ENCODE measurements around the gene CDH4. TPM values are rescaled to one million over a fixed set of nuclear protein-coding genes. Genes with fewer than 3 reads are reported as not detected.

The CDH4 gene
- total RNA-seq, 4 donors from 2014 or later, result 0.71 to 4.2 (median 2.9) TPM

DNA sequence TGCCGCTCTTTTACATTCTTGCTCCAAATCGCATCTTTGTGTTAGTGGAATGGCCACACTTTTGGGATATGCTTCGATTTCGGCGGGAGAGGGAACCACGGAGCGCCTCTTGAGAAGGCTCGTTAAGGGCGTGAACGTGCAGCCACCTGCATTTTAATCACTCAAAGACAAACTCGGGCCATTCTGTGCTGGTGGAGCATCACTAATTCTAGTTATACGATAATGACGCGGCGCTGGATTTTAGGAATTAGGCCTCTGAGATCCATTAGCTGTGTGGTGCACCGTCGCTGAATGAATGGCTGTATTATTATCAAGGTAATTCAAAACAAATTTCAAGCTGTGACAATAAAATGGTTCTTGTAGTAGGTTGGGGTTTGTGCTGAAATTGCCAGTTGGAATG, 305.6 kb downstream of the CDH4 start:
- TF ChIP-seq POLR2A (IDR thresholded peaks at IDR 0.05), result no peak
- TF ChIP-seq, protein P1, sequence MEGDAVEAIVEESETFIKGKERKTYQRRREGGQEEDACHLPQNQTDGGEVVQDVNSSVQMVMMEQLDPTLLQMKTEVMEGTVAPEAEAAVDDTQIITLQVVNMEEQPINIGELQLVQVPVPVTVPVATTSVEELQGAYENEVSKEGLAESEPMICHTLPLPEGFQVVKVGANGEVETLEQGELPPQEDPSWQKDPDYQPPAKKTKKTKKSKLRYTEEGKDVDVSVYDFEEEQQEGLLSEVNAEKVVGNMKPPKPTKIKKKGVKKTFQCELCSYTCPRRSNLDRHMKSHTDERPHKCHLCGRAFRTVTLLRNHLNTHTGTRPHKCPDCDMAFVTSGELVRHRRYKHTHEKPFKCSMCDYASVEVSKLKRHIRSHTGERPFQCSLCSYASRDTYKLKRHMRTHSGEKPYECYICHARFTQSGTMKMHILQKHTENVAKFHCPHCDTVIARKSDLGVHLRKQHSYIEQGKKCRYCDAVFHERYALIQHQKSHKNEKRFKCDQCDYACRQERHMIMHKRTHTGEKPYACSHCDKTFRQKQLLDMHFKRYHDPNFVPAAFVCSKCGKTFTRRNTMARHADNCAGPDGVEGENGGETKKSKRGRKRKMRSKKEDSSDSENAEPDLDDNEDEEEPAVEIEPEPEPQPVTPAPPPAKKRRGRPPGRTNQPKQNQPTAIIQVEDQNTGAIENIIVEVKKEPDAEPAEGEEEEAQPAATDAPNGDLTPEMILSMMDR (IDR thresholded peaks at IDR 0.05), result no peak
- intact Hi-C loops (cut with DNase I; ENCODE audit: low total_unique reads), result no loop called here
- no peak overlapping the region for H3K4me3 ChIP-seq (ENCODE audit: low read depth, poor library complexity, severe bottlenecking)
- no peak for DNase-seq (ENCODE audit: low spot score in 2 of 2)
- WGBS, 2 donors, result 88 to 92% methylated on average over 17 of the region's 17 CpGs

DNA sequence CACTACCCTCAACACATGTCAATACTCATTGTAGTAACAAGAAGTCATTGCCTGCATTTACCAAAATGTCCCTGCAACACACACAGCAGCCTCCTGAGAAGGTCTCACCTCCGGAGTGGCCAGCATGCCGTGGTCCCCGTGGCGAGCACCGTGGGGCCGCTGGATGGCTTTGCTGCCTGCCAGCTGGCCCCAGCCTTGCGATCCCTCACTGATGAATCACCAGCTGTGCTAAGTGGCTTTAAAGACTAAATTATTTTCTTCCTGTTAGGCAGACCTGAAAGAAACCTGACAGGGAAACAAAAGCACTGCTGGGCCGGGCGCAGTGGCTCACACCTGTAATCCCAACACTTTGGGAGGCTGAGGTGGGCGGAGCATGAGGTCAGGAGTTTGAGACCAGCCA, 306.7 kb downstream of the CDH4 start:
- WGBS, 2 donors, result 67 to 76% methylated on average over 10 of the region's 10 CpGs
- H3K4me3 ChIP-seq (ENCODE audit: low read depth, poor library complexity, severe bottlenecking), result no peak overlapping the region
- no peak for DNase-seq (ENCODE audit: low spot score in 2 of 2)
- intact Hi-C loops (cut with DNase I; ENCODE audit: low total_unique reads), result no loop called here
- TF ChIP-seq, protein P1 (IDR thresholded peaks at IDR 0.05), result no peak
- no peak for TF ChIP-seq POLR2A (IDR thresholded peaks at IDR 0.05)

DNA sequence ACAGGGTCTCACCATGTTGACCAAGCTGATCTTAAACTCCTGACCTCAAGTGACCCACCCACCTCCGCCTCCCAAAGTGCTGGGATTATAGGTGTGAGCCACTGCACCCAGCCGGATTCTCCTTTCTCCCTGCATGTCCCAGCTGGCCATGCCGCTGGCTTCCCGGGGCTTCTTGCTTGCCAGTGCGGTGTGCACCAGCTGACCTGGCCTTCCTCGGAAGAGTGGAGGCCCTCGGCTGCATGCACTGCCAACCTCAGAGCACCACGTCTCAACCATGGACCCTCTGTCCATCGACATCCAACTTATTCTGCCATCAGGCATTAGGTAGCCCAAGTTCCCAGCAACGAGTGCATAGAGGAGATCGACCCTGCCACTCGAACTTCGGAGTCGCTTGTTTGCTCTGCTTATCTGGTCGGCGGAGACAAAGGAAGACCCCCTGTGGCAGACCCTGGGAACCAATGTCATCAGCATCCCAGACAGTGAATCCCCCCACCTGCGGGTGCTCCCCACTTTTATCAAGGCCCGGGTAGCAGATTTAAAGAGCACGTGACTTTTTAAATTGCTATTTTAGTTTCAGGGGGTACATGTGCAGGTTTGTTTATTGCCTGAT, 307.8 kb downstream of the CDH4 start:
- intact Hi-C loops (cut with DNase I; ENCODE audit: low total_unique reads), result no loop called here
- no peak for TF ChIP-seq POLR2A (IDR thresholded peaks at IDR 0.05)
- TF ChIP-seq, protein P1 (IDR thresholded peaks at IDR 0.05), result no peak
- no peak for DNase-seq (ENCODE audit: low spot score in 2 of 2)
- 86 to 90% methylated on average over 19 of the region's 19 CpGs for WGBS, 2 donors
- H3K4me3 ChIP-seq (ENCODE audit: low read depth, poor library complexity, severe bottlenecking), result no peak overlapping the region

DNA sequence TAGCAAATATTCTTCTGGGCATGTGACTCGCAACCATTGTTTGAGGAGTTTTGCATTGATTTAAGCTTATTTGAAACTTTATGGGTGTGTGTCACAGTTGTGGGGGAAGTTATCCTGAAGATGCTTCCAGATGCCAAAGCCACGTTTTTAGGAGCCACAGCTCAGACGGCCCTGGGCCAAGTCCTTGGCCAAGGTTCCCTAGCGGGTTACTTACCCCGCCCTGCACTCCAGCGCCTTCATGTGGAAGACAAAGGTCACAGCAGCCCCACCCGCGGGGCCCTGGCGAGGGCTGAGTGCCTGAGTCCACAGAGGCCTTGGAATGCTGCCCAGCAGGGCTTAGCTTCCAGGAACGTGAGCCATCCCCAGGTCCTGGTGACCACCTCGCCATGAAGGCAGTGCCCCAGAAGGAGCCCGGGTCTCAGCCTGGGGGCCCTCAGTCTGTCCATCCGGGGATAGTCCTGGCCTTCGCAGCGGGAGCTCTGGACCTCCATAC, 308.3 kb downstream of the CDH4 start:
- no peak for TF ChIP-seq POLR2A (IDR thresholded peaks at IDR 0.05)
- TF ChIP-seq, protein P1 (IDR thresholded peaks at IDR 0.05), result no peak
- no peak for DNase-seq (ENCODE audit: low spot score in 2 of 2)
- H3K4me3 ChIP-seq (ENCODE audit: low read depth, poor library complexity, severe bottlenecking), result no peak overlapping the region
- intact Hi-C loops (cut with DNase I; ENCODE audit: low total_unique reads), result no loop called here
- WGBS, 2 donors, result 64 to 67% methylated on average over 14 to 15 of the region's 15 CpGs

DNA sequence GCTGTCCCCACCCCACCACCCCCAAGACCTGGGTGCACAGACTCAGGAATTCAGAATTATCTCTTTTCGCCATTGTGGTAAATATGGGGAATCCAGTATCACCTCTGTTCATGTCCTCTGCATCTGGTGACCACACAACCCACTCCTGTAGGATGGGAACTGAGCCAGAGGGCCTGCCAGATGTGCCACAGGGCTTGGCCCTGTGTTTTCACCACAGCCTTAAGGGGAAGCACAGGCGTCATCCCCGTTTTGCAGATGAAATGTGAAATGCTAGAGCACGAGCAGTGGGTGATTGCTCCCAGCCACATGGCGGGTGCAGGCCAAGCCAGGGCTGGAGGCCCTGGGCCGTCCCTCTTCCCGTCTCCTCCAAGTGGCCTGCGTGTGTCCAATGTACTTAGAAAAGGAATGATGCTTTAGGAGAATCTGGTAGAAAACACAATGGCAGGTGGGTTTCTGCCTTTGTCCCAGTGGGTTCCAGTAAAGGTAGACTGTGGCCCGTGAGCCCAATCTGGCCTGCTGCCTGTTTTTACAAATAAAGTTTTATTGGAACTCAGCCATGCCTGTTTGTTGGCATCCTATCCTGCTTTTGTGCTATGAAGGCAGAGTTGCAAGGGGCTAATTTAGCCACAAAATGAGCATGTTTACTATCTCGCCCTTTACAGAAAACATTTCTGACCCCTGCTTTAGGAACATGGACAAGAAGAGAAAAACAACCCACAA, 309.2 kb downstream of the CDH4 start:
- no peak overlapping the region for H3K4me3 ChIP-seq (ENCODE audit: low read depth, poor library complexity, severe bottlenecking)
- TF ChIP-seq, protein P1 (IDR thresholded peaks at IDR 0.05), result no peak
- TF ChIP-seq POLR2A (IDR thresholded peaks at IDR 0.05), result no peak
- intact Hi-C loops (cut with DNase I; ENCODE audit: low total_unique reads), result no loop called here
- no peak for DNase-seq (ENCODE audit: low spot score in 2 of 2)
- WGBS, 2 donors, result 70 to 75% methylated on average over 9 to 10 of the region's 10 CpGs
